B cell (primary cell): ENCODE data around the gene PLCD1.

Experiments used
- EZH2 ChIP-seq: IDR thresholded peaks from 2 replicates; pipeline ENCODE4 v1.6.1; 2012; ENCODE audit warnings: borderline replicate concordance, low read depth, mild to moderate bottlenecking, moderate library complexity, low read length; ENCODE audit not compliant: insufficient read depth, poor library complexity, severe bottlenecking
- TF ChIP-seq, protein P1 (sequence below): fragments of 200-600 bp; IDR thresholded peaks from one replicate; pipeline ENCODE4 v1.8.0; 2022; ENCODE audit warnings: antibody characterized with exemption, mild to moderate bottlenecking

- TF ChIP-seq, protein P1, sequence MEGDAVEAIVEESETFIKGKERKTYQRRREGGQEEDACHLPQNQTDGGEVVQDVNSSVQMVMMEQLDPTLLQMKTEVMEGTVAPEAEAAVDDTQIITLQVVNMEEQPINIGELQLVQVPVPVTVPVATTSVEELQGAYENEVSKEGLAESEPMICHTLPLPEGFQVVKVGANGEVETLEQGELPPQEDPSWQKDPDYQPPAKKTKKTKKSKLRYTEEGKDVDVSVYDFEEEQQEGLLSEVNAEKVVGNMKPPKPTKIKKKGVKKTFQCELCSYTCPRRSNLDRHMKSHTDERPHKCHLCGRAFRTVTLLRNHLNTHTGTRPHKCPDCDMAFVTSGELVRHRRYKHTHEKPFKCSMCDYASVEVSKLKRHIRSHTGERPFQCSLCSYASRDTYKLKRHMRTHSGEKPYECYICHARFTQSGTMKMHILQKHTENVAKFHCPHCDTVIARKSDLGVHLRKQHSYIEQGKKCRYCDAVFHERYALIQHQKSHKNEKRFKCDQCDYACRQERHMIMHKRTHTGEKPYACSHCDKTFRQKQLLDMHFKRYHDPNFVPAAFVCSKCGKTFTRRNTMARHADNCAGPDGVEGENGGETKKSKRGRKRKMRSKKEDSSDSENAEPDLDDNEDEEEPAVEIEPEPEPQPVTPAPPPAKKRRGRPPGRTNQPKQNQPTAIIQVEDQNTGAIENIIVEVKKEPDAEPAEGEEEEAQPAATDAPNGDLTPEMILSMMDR: no peak
- no peak for TF ChIP-seq EZH2
These were observed 18.3 kb downstream of the PLCD1 start for GRCh38 chr3:38011111-38011510.
